ENCODE data around the gene EXD3.
A peak's percentile ranks its signal among the peaks of the same experiment; 100 is the strongest.

EXD3 gene

DNA sequence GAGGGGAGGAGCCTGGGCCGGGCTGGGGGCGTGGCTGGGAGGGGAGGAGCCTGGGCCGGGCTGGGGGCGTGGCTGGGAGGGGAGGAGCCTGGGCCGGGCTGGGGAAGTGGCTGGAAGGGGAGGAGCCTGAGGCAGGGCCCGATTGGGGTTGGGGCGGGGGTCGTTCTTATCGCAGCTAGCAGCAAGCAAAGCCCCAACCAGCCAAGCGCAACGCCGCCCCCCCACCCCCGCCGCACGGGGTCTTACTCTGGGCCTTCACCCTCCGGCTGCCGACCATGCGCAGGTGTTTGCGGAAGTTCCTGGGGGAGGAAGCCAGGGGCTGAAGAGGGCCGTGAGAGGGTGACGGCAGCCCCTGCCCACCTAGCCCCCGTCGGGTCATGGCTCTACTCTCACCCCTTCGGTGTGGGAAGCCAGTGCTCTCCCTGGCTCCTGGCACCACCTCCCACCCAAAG, 31.2 kb upstream of the EXD3 start:
- peak overlapping the region in 1 of 2 donors; percentile 0 for H3K4me3 ChIP-seq (ENCODE audit: low read length in 2 of 2)
- peaks cover 30 to 64% of the 10 kb centered on the region in 2 donors for H3K36me3 ChIP-seq (replicated peaks in 1 of 2; ENCODE audit: control insufficient read depth in 2 of 2, insufficient read depth in 2 of 2, low read length in 2 of 2)

DNA sequence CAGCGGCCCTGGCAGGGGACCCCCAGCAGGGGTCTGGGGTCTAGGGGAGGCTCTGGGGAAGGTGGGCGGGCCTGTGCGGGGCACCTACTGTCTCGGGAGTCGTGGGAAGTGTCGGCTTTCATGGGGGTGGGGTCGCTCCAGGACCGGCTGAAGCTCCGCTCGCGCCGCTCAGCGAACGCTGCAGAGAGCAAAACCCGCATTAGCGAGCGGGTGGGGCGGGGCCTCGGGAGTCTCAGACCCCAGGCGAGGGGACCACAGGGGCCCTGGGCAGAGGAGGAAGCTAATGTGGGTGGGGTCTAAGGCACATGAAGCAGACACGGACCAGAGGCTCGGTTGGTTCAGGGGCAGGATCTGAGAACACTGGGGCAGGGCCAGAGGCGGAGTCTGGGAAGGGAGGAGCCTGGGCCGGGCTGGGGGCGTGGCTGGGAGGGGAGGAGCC, 30.7 kb upstream of the EXD3 start:
- no CpG with 5 or more reads among the region's 25 CpGs for WGBS, 2 donors (ENCODE audit: extremely low coverage in 2 of 2, insufficient read length in 2 of 2, insufficient replicate concordance in 1 of 2)
- peak; percentile 93 for DNase-seq (ENCODE audit: low spot score)
- peak overlapping the region; percentile 67 for H3K27ac ChIP-seq (replicated peaks; ENCODE audit: low read length)

More for the DNA sequence above, 31.2 kb upstream of the EXD3 start:
- Histone ChIP-seq H3K27me3 (ENCODE audit: control insufficient read depth in 3 of 3, insufficient read depth in 3 of 3, low read depth in 1 of 3, low read length in 3 of 3) (no peaks in the 10 kb centered on the region), H3K9ac (ENCODE audit: low read depth, low read length, poor library complexity) (peak overlapping the region; percentile 86), H3K14ac (ENCODE audit: low read length) (peak overlapping the region; percentile 71), H2AFZ (ENCODE audit: low read length) (no peak overlapping the region), H3K4ac (ENCODE audit: low read length) (peak overlapping the region; percentile 37), H4K91ac (ENCODE audit: low read depth, low read length, poor library complexity) (peak overlapping the region; percentile 97), H2BK120ac (ENCODE audit: low read depth, low read length) (peak overlapping the region; percentile 96), H3K9me3 (replicated peaks in 1 of 2; ENCODE audit: control insufficient read depth in 2 of 2, insufficient read depth in 1 of 2, low read depth in 1 of 2, low read length in 2 of 2) (no peaks in the 10 kb centered on the region), H3K79me1 (ENCODE audit: low read depth, low read length) (peaks cover 28% of the 10 kb centered on the region), H2BK5ac (ENCODE audit: low read length) (no peak overlapping the region), H3K4me1 (ENCODE audit: control insufficient read depth in 2 of 2, insufficient read depth in 1 of 2, low read depth in 1 of 2, low read length in 2 of 2) (peaks cover 5 to 23% of the 10 kb centered on the region in 2 donors), H3K23ac (ENCODE audit: low read depth, low read length, poor library complexity) (peak overlapping the region; percentile 85), H2BK15ac (ENCODE audit: low read length) (peak overlapping the region; percentile 85), H3K4me2 (ENCODE audit: insufficient read depth, low read length, poor library complexity, severe bottlenecking) (peak overlapping the region; percentile 86), H3K27ac (replicated peaks; ENCODE audit: low read length) (peak overlapping the region; percentile 38), H3K18ac (ENCODE audit: low read length) (peak overlapping the region; percentile 97), H2AK5ac (ENCODE audit: low read depth, low read length) (peak overlapping the region; percentile 97), H2BK12ac (ENCODE audit: low read length) (peak overlapping the region; percentile 73), H4K8ac (ENCODE audit: low read depth, low read length) (no peak overlapping the region)
- peak; percentile 76 for DNase-seq (ENCODE audit: low spot score)
- WGBS, 2 donors (ENCODE audit: extremely low coverage in 2 of 2, insufficient read length in 2 of 2, insufficient replicate concordance in 1 of 2): no CpG with 5 or more reads among the region's 24 CpGs

DNA sequence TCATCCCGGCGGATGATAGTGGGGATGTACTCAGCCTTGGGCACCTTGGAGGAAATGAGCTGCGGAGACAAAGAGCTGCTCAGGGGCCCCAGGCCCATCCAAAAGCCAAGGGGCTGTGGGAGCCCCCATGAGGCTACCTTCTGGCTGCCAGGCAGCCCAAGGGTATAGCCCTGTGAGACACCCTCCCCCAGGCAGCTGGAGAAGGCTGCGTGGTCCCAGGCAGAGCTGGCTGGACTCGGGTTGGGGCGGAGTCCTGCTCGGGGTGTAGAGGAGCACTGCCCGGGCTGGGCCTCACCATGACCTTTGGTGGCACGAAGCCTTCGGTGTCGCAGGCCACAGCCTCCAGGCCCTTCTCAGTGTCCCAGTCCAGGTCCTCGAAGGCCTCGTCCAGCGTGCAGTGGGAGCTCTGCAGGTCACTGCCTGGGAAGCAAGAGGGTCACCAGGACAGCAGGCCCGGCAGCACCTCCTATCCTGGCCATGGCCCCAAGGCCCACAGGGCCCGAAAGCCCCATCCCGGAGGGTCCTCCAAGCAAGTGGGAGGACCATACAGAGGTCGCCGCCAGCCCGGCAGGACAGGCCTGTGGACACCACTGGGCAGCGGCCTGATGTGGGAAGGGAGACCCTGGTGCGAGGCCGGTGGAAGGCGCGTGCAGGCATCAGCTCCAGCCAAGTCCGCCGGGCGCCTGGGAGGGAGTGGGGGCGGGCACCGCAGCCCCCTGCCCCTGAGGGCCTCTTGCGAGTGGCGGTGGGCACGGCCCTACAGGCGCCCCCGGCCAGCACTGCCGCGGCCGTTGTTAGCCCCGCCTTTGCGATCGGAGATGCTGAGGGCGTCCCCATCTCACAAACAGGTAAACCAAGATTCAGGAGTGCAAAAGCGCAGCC, 30.0 kb upstream of the EXD3 start:
- Histone ChIP-seq H3K36me3 (replicated peaks in 1 of 2; ENCODE audit: control insufficient read depth in 2 of 2, insufficient read depth in 2 of 2, low read length in 2 of 2) (peaks cover 30 to 70% of the 10 kb centered on the region in 2 donors), H3K4me2 (ENCODE audit: insufficient read depth, low read length, poor library complexity, severe bottlenecking) (peak overlapping the region; percentile 73), H3K4ac (ENCODE audit: low read length) (no peak overlapping the region), H3K4me3 (ENCODE audit: low read length in 2 of 2) (peak overlapping the region in 1 of 2 donors; percentile 69), H3K4me1 (ENCODE audit: control insufficient read depth in 2 of 2, insufficient read depth in 1 of 2, low read depth in 1 of 2, low read length in 2 of 2) (peaks cover 2 to 19% of the 10 kb centered on the region in 2 donors), H2BK15ac (ENCODE audit: low read length) (peak overlapping the region; percentile 95), H4K91ac (ENCODE audit: low read depth, low read length, poor library complexity) (no peak overlapping the region), H2AK5ac (ENCODE audit: low read depth, low read length) (peak overlapping the region; percentile 95), H3K9me3 (replicated peaks in 1 of 2; ENCODE audit: control insufficient read depth in 2 of 2, insufficient read depth in 1 of 2, low read depth in 1 of 2, low read length in 2 of 2) (no peaks in the 10 kb centered on the region), H3K79me1 (ENCODE audit: low read depth, low read length) (peaks cover 21% of the 10 kb centered on the region), H4K8ac (ENCODE audit: low read depth, low read length) (no peak overlapping the region), H3K23ac (ENCODE audit: low read depth, low read length, poor library complexity) (peak overlapping the region; percentile 85), H3K14ac (ENCODE audit: low read length) (peak overlapping the region; percentile 9), H3K18ac (ENCODE audit: low read length) (peak overlapping the region; percentile 93), H3K27ac (replicated peaks; ENCODE audit: low read length) (peak overlapping the region; percentile 67), H2BK12ac (ENCODE audit: low read length) (peak overlapping the region; percentile 94), H3K27me3 (ENCODE audit: control insufficient read depth in 3 of 3, insufficient read depth in 3 of 3, low read depth in 1 of 3, low read length in 3 of 3) (no peaks in the 10 kb centered on the region), H2BK120ac (ENCODE audit: low read depth, low read length) (no peak overlapping the region), H2AFZ (ENCODE audit: low read length) (no peak overlapping the region), H3K9ac (ENCODE audit: low read depth, low read length, poor library complexity) (peak overlapping the region; percentile 72), H2BK5ac (ENCODE audit: low read length) (peak overlapping the region; percentile 66)
- DNase-seq (ENCODE audit: low spot score): no peak
- WGBS, 2 donors (ENCODE audit: extremely low coverage in 2 of 2, insufficient read length in 2 of 2, insufficient replicate concordance in 1 of 2): no CpG with 5 or more reads among the region's 43 CpGs

More for the DNA sequence above, 30.7 kb upstream of the EXD3 start:
- Histone ChIP-seq H4K91ac (ENCODE audit: low read depth, low read length, poor library complexity) (no peak overlapping the region), H2BK5ac (ENCODE audit: low read length) (peak overlapping the region; percentile 66), H3K4me1 (ENCODE audit: control insufficient read depth in 2 of 2, insufficient read depth in 1 of 2, low read depth in 1 of 2, low read length in 2 of 2) (peaks cover 5 to 23% of the 10 kb centered on the region in 2 donors), H2BK120ac (ENCODE audit: low read depth, low read length) (no peak overlapping the region), H3K36me3 (replicated peaks in 1 of 2; ENCODE audit: control insufficient read depth in 2 of 2, insufficient read depth in 2 of 2, low read length in 2 of 2) (peaks cover 30 to 69% of the 10 kb centered on the region in 2 donors), H3K23ac (ENCODE audit: low read depth, low read length, poor library complexity) (peak overlapping the region; percentile 85), H2AK5ac (ENCODE audit: low read depth, low read length) (peak overlapping the region; percentile 95), H4K8ac (ENCODE audit: low read depth, low read length) (no peak overlapping the region), H3K4ac (ENCODE audit: low read length) (no peak overlapping the region), H3K4me3 (ENCODE audit: low read length in 2 of 2) (peak overlapping the region in 1 of 2 donors; percentile 69), H2BK12ac (ENCODE audit: low read length) (peak overlapping the region; percentile 94), H3K9ac (ENCODE audit: low read depth, low read length, poor library complexity) (no peak overlapping the region), H2BK15ac (ENCODE audit: low read length) (peak overlapping the region; percentile 95), H3K4me2 (ENCODE audit: insufficient read depth, low read length, poor library complexity, severe bottlenecking) (peak overlapping the region; percentile 73), H2AFZ (ENCODE audit: low read length) (no peak overlapping the region), H3K27me3 (ENCODE audit: control insufficient read depth in 3 of 3, insufficient read depth in 3 of 3, low read depth in 1 of 3, low read length in 3 of 3) (no peaks in the 10 kb centered on the region), H3K9me3 (replicated peaks in 1 of 2; ENCODE audit: control insufficient read depth in 2 of 2, insufficient read depth in 1 of 2, low read depth in 1 of 2, low read length in 2 of 2) (no peaks in the 10 kb centered on the region), H3K18ac (ENCODE audit: low read length) (peak overlapping the region; percentile 93), H3K79me1 (ENCODE audit: low read depth, low read length) (peaks cover 27% of the 10 kb centered on the region), H3K14ac (ENCODE audit: low read length) (no peak overlapping the region)
